ENCODE measurements around the gene A4GALT.

Gene A4GALT

GRCh38 chr22:42648368-42649245 is 72.1 kb downstream of the A4GALT start:
- peak; percentile 49 for DNase-seq (ENCODE audit: low spot score)

- no peak for DNase-seq (ENCODE audit: low spot score)
These were observed 72.7 kb downstream of the A4GALT start for GRCh38 chr22:42648017-42648367.

- no peak for DNase-seq (ENCODE audit: low spot score)
These were observed 73.8 kb downstream of the A4GALT start for GRCh38 chr22:42646569-42647525.

- DNase-seq (ENCODE audit: low spot score) = peak; percentile 60
These were observed 74.6 kb downstream of the A4GALT start for GRCh38 chr22:42645938-42646568.

- no peak for DNase-seq (ENCODE audit: low spot score)
These were observed 75.2 kb downstream of the A4GALT start for GRCh38 chr22:42645341-42645937.

- DNase-seq (ENCODE audit: low spot score) = no peak
These were observed 76.0 kb downstream of the A4GALT start for GRCh38 chr22:42644422-42645340.

GRCh38 chr22:42643634-42644421 is 76.8 kb downstream of the A4GALT start:
- no peak for DNase-seq (ENCODE audit: low spot score)

GRCh38 chr22:42642806-42643633 is 77.7 kb downstream of the A4GALT start:
- DNase-seq (ENCODE audit: low spot score) = no peak

Data from NAMALWA (cell line).